GM18951 (cell line): ENCODE results near the gene KLHDC3.

Experiments used
- POLR2A ChIP-seq: IDR thresholded peaks from 4 replicates; pipeline ENCODE4 v1.6.1; 2011; ENCODE audit warnings: mild to moderate bottlenecking; ENCODE audit not compliant: insufficient read length, insufficient read depth; ENCODE audit errors: extremely low read depth
- in situ Hi-C: fragments of 300-500 bp; cut with MboI; formaldehyde crosslinking; loops from one replicate; pipeline ENCODE4 v1.12.0; 2022; ENCODE audit warnings: low sequenced_read_pairs, mixed read lengths, inconsistent platforms; ENCODE audit not compliant: unreplicated experiment

Gene KLHDC3

GRCh38 chr6:43009124-43009523 lies 4.9 kb upstream of the KLHDC3 start:
- TF ChIP-seq POLR2A = no peak
- in situ Hi-C loops = no loop called here

GRCh38 chr6:43011207-43011606 lies 2.8 kb upstream of the KLHDC3 start:
- in situ Hi-C loops = no loop called here
- no peak for TF ChIP-seq POLR2A

GRCh38 chr6:43012364-43012763 lies 1.7 kb upstream of the KLHDC3 start:
- in situ Hi-C loops = no loop called here
- TF ChIP-seq POLR2A = no peak

GRCh38 chr6:43013097-43013842 lies 779 bp upstream of the KLHDC3 start:
- no peak for TF ChIP-seq POLR2A
- in situ Hi-C loops = no loop called here

- no peak for TF ChIP-seq POLR2A
- in situ Hi-C loops = no loop called here
Measured at GRCh38 chr6:43014434-43014909, 423 bp downstream of the KLHDC3 start.

GRCh38 chr6:43016176-43016942 lies 2.3 kb downstream of the KLHDC3 start:
- no peak for TF ChIP-seq POLR2A
- in situ Hi-C loops = no loop called here

GRCh38 chr6:43016943-43017334 lies 2.9 kb downstream of the KLHDC3 start:
- in situ Hi-C loops = no loop called here
- no peak for TF ChIP-seq POLR2A

- in situ Hi-C loops = no loop called here
Measured at GRCh38 chr6:43019152-43019551, 5.1 kb downstream of the KLHDC3 start.

GRCh38 chr6:43020052-43020705 lies 6.1 kb downstream of the KLHDC3 start:
- in situ Hi-C loops = no loop called here

More at GRCh38 chr6:43019152-43019551, 5.1 kb downstream of the KLHDC3 start:
- TF ChIP-seq POLR2A = no peak

GRCh38 chr6:43020847-43021246 lies 6.8 kb downstream of the KLHDC3 start:
- in situ Hi-C loops = no loop called here
- no peak for TF ChIP-seq POLR2A

More at GRCh38 chr6:43020052-43020705, 6.1 kb downstream of the KLHDC3 start:
- TF ChIP-seq POLR2A = no peak

GRCh38 chr6:43021270-43022047 lies 7.4 kb downstream of the KLHDC3 start, which contains the start of gene RRP36:
TSS of gene RRP36 (plus strand) at chr6:43021623. CDS start at chr6:43021655, 32 bp downstream.
- peak; percentile 72 for TF ChIP-seq POLR2A
- in situ Hi-C loops = no loop called here

GRCh38 chr6:43024436-43024835 lies 10.4 kb downstream of the KLHDC3 start:
- in situ Hi-C loops = no loop called here
- no peak for TF ChIP-seq POLR2A
